Esophagus squamous epithelium (tissue), 5 donors: ENCODE measurements around the gene EPG5. TPM values are rescaled to one million over a fixed set of nuclear protein-coding genes. Genes with fewer than 3 reads are reported as not detected.

Experiments
- DNase-seq: peaks from one replicate; lab custom pipeline; 2025; lab: John Stamatoyannopoulos, UW
- H3K27ac ChIP-seq, 4 donors: fragments of 200-600 bp; sonication (generic); one replicate each; pipeline ENCODE4 v1.5.1; 2016 to 2019; ENCODE audit warnings: mild to moderate bottlenecking in 1 of 4
- H3K27me3 ChIP-seq, 4 donors: fragments of 200-600 bp; sonication (generic); 1 replicate in 3 of 4; 2 replicates in 1 of 4; pipeline versions ENCODE4 v1.5.1 to v1.6.0; 2017 to 2021; ENCODE audit warnings: antibody characterized with exemption in 1 of 4
- H3K36me3 ChIP-seq, 3 donors: fragments of 200-600 bp; sonication (generic); one replicate each; pipeline ENCODE4 v1.5.1; 2016 to 2019
- H3K4me1 ChIP-seq, 3 donors: fragments of 200-600 bp; sonication (generic); one replicate each; pipeline ENCODE4 v1.5.1; 2017 to 2019
- H3K4me3 ChIP-seq, 4 donors: fragments of 200-600 bp; sonication (generic); 1 replicate in 3 of 4; 2 replicates in 1 of 4; pipeline ENCODE4 v1.5.1; 2016 to 2019; ENCODE audit warnings: mild to moderate bottlenecking in 2 of 4, moderate library complexity in 1 of 4
- H3K9me3 ChIP-seq, 3 donors: fragments of 200-600 bp; sonication (generic); one replicate each; pipeline ENCODE4 v1.5.1; 2016 to 2019
- POLR2A ChIP-seq, 4 donors: fragments of 450-650 bp; IDR thresholded peaks; one replicate each; pipeline ENCODE4 v1.6.1; 2017; ENCODE audit warnings: antibody characterized with exemption in 4 of 4, mild to moderate bottlenecking in 4 of 4, moderate library complexity in 3 of 4
- WGBS, 2 donors: methylation state at CpG; one replicate each; pipeline ENCODE4 v1.1.5; 2018; 5-methylcytosine and 5-hydroxymethylcytosine counted together
- intact Hi-C: fragments of 100-400 bp; cut with DNase I; formaldehyde crosslinking; loops from one replicate; pipeline ENCODE4 v1.15.0; 2022
- total RNA-seq, 4 donors: library from RNA; depleted of rRNA; stranded (reverse); fragments of >200 nt; gene quantifications; one replicate each; pipeline ENCODE4 v1.1.0, GENCODE V29; 2016
- TF ChIP-seq, protein P1 (sequence below), 6 experiments: fragments of 450-650 bp in 4 of 6; fragments of 200-600 bp in 2 of 6; sonication (generic) in 2 of 6; IDR thresholded peaks; one replicate each; pipeline ENCODE4 v1.5.1; 2016 to 2019; ENCODE audit warnings: antibody characterized with exemption in 6 of 6, mild to moderate bottlenecking in 4 of 6, moderate library complexity in 4 of 6
- donor health status: DM: yes; HTN: yes; CAD: no.

The EPG5 gene, protein sequence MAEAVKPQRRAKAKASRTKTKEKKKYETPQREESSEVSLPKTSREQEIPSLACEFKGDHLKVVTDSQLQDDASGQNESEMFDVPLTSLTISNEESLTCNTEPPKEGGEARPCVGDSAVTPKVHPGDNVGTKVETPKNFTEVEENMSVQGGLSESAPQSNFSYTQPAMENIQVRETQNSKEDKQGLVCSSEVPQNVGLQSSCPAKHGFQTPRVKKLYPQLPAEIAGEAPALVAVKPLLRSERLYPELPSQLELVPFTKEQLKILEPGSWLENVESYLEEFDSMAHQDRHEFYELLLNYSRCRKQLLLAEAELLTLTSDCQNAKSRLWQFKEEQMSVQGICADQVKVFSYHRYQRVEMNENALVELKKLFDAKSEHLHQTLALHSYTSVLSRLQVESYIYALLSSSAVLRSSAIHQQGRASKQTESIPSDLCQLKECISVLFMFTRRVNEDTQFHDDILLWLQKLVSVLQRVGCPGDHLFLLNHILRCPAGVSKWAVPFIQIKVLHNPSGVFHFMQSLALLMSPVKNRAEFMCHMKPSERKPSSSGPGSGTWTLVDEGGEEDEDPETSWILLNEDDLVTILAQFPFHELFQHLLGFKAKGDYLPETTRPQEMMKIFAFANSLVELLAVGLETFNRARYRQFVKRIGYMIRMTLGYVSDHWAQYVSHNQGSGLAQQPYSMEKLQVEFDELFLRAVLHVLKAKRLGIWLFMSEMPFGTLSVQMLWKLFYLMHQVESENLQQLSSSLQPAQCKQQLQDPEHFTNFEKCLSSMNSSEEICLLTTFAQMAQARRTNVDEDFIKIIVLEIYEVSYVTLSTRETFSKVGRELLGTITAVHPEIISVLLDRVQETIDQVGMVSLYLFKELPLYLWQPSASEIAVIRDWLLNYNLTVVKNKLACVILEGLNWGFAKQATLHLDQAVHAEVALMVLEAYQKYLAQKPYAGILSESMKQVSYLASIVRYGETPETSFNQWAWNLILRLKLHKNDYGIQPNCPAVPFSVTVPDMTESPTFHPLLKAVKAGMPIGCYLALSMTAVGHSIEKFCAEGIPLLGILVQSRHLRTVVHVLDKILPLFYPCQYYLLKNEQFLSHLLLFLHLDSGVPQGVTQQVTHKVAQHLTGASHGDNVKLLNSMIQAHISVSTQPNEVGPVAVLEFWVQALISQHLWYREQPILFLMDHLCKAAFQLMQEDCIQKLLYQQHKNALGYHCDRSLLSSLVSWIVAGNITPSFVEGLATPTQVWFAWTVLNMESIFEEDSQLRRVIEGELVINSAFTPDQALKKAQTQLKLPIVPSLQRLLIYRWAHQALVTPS (N-terminal part only)
- 10 to 100 TPM in 3 of 4 donors, 1 to 10 TPM in 1; 7.8 to 28.8 (median 22.6) TPM for total RNA-seq

DNA sequence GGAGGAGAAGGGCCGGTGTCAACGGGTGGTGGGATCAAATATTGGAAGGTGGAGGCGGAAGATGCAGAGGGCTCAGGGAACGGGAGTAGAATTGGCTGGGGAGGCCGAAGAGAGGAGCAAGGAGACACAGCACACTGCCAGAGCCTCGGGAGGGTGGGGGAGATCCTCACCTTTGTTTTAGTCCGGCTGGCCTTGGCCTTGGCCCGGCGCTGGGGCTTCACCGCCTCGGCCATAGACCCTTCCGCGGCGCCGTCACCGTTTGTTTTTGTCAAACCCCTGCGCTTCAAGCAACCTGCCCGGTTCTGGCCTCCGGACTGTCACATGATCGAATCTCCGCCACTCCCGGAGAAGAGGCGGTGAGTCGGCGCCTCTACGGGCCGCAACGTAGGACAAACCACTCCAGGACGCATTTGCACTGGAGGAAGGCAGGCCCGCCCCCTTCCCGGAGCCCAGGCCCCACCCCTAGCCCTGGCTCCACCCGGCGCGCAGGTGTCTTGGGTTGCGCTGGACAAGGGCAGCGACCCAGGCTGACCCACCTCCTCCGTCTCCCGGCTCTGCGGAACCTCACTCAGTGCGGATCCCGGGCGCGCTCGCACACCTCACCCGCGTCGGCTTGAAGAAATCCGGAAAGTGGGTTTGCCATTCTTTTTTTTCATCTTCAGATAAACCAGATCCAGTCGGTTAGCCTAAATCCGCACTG is at the start of gene EPG5:
Gene EPG5 (minus strand): TSS at position 323 of the 700 bp plus-strand sequence. CDS start 90 bp downstream, at position 233.
- Histone ChIP-seq H3K9me3 (no peaks in the 10 kb centered on the region), H3K27me3 (no peaks in the 10 kb centered on the region), H3K4me3 (peak within 1 kb of the TSS; percentile 57 to 98 (median 86)), H3K4me1 (peaks cover 0 to 40% (median 10%) of the 10 kb centered on the region in 3 donors), H3K36me3 (peaks cover 0 to 6% (median 0%) of the 10 kb centered on the region in 3 donors), H3K27ac (peak within 1 kb of the TSS; percentile 75 to 89 (median 88))
- 0% methylated on average over 20 to 34 of the region's 50 CpGs for WGBS, 2 donors
- DNase-seq = peak; percentile 63
- intact Hi-C loops = no loop called here
- TF ChIP-seq, protein P1, sequence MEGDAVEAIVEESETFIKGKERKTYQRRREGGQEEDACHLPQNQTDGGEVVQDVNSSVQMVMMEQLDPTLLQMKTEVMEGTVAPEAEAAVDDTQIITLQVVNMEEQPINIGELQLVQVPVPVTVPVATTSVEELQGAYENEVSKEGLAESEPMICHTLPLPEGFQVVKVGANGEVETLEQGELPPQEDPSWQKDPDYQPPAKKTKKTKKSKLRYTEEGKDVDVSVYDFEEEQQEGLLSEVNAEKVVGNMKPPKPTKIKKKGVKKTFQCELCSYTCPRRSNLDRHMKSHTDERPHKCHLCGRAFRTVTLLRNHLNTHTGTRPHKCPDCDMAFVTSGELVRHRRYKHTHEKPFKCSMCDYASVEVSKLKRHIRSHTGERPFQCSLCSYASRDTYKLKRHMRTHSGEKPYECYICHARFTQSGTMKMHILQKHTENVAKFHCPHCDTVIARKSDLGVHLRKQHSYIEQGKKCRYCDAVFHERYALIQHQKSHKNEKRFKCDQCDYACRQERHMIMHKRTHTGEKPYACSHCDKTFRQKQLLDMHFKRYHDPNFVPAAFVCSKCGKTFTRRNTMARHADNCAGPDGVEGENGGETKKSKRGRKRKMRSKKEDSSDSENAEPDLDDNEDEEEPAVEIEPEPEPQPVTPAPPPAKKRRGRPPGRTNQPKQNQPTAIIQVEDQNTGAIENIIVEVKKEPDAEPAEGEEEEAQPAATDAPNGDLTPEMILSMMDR (IDR thresholded peaks at IDR 0.05) = peak in 2 of 6 experiments; percentile 17 to 42
- TF ChIP-seq POLR2A (IDR thresholded peaks at IDR 0.05) = peak in 3 of 4 donors; percentile 30 to 68 (median 63)

DNA sequence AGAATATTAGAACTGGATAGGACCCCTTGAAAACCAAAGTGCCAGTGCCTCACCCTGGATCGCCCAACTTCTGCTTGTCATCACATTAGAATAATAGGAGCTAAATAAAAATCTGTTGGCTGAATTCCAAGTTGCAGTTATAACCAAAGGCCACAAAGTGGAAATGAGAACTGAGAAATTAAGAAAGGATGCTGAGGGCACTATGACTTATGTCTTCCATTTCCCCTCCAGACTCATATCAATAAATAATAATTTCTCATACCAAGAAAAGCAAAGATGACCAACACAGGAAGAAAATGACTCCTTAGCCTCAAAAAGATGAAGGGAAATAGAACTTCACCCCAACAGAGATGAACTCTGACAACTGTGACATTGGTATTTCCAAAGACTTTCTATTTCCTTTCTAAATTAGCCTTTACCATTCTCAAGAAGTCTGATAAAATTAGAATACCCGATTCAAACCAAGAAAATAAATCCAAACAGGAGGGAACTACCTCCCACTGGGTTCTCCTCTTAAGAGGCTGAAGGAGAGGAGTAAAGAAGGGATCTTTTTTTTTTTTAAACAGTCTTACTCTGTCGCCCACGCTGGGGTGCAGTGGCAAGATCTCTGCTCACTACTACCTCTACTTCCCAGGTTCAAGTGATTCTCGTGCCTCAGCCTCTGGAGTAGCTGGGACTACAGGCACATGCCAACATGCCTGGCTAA is 46.5 kb upstream of the EPG5 start:
- no peak overlapping the region for H3K4me3 ChIP-seq
- H3K27me3 ChIP-seq = no peaks in the 10 kb centered on the region
- H3K27ac ChIP-seq = no peak overlapping the region
- peaks cover 0 to 23% (median 0%) of the 10 kb centered on the region in 3 donors for H3K36me3 ChIP-seq
- TF ChIP-seq, protein P1 (IDR thresholded peaks at IDR 0.05) = no peak
- TF ChIP-seq POLR2A (IDR thresholded peaks at IDR 0.05) = no peak
- H3K4me1 ChIP-seq = no peaks in the 10 kb centered on the region
- H3K9me3 ChIP-seq = no peaks in the 10 kb centered on the region
- WGBS, 2 donors = 63 to 74% methylated on average over 4 to 5 of the region's 5 CpGs
- no peak for DNase-seq
- intact Hi-C loops = no loop called here

DNA sequence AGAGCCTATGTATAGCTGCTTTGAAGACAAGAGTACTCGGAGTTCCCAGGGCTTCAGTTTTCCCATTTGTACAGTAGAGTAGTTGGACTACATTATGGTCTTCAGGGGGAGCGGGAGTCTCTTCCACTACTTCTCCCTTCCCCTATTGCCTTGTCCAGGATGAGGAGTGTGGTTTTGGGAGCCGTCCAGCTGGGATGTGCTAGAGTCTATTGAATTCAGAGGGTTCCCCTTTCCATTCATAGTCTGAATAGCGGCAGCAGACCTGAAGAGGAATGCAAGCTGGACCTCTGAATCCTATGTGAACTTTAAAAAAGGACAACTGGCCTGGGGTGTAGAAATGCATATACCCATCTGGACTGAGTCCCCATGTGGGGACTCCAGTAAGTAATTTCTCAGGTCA is 43.5 kb upstream of the EPG5 start:
- Histone ChIP-seq H3K4me3 (no peak overlapping the region), H3K27ac (no peak overlapping the region), H3K9me3 (no peaks in the 10 kb centered on the region), H3K36me3 (peaks cover 0 to 25% (median 0%) of the 10 kb centered on the region in 3 donors), H3K4me1 (no peaks in the 10 kb centered on the region), H3K27me3 (no peaks in the 10 kb centered on the region)
- intact Hi-C loops = no loop called here
- WGBS, 2 donors = 84 to 89% methylated on average over 1 to 4 of the region's 4 CpGs
- no peak for DNase-seq
- TF ChIP-seq POLR2A (IDR thresholded peaks at IDR 0.05) = no peak
- TF ChIP-seq, protein P1 (IDR thresholded peaks at IDR 0.05) = no peak

DNA sequence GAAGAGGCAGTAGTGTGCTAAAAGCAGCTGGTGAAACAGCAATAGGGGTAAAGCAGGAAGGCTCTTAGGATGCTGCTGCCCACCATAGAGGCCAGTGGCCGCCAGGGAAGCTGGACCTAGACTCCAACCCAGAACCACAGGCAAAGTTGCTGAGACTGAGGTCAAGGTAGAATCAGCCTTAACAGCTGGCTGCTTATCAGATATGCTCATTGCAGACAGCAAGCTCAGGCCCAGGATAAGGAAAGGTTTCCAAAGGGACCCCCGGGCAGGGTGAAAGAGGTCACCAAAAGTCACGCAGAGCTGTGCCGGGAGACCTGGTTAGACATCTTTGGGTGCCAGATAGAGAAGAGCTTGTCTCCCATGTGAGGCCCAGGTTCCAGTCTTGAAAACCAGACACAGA is 42.9 kb upstream of the EPG5 start:
- no peaks in the 10 kb centered on the region for H3K27me3 ChIP-seq
- no peak for TF ChIP-seq POLR2A (IDR thresholded peaks at IDR 0.05)
- TF ChIP-seq, protein P1 (IDR thresholded peaks at IDR 0.05) = no peak
- no peak overlapping the region for H3K4me3 ChIP-seq
- no peak overlapping the region for H3K27ac ChIP-seq
- intact Hi-C loops = no loop called here
- no peaks in the 10 kb centered on the region for H3K9me3 ChIP-seq
- no peak for DNase-seq
- no peaks in the 10 kb centered on the region for H3K4me1 ChIP-seq
- WGBS, 2 donors = 93 to 98% methylated on average over 4 of the region's 4 CpGs
- H3K36me3 ChIP-seq = peaks cover 0 to 25% (median 0%) of the 10 kb centered on the region in 3 donors
